GM12872 (cell line): Measurements from ENCODE around the gene CUBN.

Experiments
- CTCF ChIP-seq: IDR thresholded peaks from 3 replicates; pipeline ENCODE4 v1.5.1; 2011; ENCODE audit warnings: low read depth, mild to moderate bottlenecking, low read length, moderate library complexity; ENCODE audit not compliant: insufficient read depth

CUBN gene

GRCh38 chr10:17119845-17120244 is 9.8 kb downstream of the CUBN start:
- no peak for TF ChIP-seq CTCF

DNA sequence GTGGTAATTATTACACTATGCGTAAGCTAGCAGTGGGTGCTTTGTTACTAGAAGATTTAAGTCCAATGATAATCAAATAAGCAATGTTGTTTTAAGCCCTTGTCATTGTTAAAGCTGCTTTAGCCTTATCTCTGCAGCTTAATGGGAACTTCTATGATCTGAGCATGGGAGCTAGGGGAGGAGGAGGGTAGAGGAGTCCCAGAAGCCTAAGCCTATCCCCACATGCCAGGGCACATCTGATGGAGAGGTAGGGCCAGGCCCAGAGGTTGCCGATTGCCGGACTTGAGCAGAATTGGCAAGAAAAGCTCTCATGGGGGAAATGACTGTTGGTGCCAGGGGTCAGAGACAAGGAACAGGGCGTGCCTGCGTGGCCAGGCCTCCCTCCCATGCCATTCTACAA is 13.4 kb downstream of the CUBN start:
- TF ChIP-seq CTCF: no peak

- TF ChIP-seq CTCF: no peak
Observed at GRCh38 chr10:17115683-17116082, 13.9 kb downstream of the CUBN start.

GRCh38 chr10:17113889-17114540 is 15.6 kb downstream of the CUBN start:
- no peak for TF ChIP-seq CTCF

DNA sequence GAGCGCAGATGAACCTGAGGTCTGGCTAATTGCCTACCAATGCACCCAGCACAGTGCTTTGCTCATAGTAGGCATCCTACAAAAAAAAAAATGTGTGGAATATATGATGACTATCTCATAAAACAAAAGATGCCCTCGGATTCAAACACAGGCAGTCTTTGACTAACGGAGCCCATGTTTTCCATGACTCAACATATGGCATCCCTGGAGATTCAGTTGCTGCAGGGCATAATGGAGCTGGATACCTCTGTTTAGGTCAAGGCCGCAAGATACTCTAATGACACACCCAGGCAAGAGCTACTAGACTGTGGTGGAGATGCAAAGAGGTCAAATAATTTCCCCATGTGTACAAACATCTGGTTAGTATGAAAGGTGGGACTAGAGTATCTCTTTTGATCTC is 16.3 kb downstream of the CUBN start:
- TF ChIP-seq CTCF: no peak

GRCh38 chr10:17112566-17112965 is 17.0 kb downstream of the CUBN start:
- TF ChIP-seq CTCF: no peak

GRCh38 chr10:17109475-17110207 is 20.0 kb downstream of the CUBN start:
- TF ChIP-seq CTCF: no peak
